NOMO-1 treated with dmso at 0.1 percent for 144 hours (cell line): ENCODE measurements around the gene BYSL.
A peak's percentile ranks its signal among the peaks of the same experiment; 100 is the strongest.
"Not testable (repeated sequence)": the region's sequence is repeated elsewhere in the genome, so short reads cannot be mapped to it uniquely, and the experiment has no call there.

Experiments used
- DNase-seq: peaks from one replicate; lab custom pipeline; 2025; ENCODE audit not compliant: unreplicated experiment; lab: John Stamatoyannopoulos, UW

The BYSL gene

DNA sequence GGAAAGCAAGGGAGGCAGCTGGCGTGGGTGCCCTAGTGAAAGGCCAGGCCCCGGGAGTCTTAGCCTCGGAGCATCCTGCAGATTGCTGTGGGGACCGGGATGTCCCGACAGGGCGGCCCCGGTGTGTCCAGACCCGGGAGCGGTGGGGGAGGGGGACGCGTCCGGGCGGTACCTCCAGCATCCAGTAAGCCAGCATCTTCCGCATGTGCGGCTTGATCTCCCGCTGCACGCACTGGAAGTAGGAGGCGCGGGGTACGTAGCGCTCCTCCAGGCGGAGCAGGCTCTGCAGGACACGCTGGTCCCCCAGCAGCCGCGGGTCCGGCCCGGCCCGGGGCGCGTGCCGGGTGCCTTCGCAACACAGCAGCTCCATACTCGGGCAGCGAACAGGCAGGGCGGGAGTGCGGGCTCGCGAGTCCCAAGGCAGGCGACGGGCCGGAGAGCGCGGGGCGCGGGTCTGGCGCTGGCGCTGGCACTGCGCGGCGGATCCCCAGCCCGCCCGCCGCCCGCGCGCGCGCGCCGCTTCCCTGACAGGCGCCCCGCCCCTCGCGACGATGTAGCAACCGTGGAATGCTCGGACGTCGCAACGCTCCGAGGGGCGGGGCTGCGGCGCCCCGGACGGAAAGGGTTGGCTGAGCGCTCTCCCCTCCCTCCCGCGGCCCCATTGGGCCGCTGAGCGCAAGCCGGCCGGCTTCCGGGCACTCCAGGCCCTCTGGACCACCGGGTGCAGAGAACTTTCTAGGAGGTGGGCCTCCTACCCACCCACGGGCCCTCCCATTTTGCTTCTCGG lies 20.2 kb downstream of the BYSL start, which contains the start of gene CCND3:
Gene CCND3, minus strand, starts transcription at position 529 of the 787 bp plus-strand sequence. Its CDS starts 159 bp downstream, at position 370.
- peak; percentile 86 for DNase-seq

- DNase-seq, result no peak
Observed at GRCh38 chr6:41942067-41942851, 21.0 kb downstream of the BYSL start.

- not testable (repeated sequence) for DNase-seq
Observed at GRCh38 chr6:41942882-41943281, 21.6 kb downstream of the BYSL start.

- no peak for DNase-seq
Observed at GRCh38 chr6:41943456-41943855, 22.2 kb downstream of the BYSL start.

DNA sequence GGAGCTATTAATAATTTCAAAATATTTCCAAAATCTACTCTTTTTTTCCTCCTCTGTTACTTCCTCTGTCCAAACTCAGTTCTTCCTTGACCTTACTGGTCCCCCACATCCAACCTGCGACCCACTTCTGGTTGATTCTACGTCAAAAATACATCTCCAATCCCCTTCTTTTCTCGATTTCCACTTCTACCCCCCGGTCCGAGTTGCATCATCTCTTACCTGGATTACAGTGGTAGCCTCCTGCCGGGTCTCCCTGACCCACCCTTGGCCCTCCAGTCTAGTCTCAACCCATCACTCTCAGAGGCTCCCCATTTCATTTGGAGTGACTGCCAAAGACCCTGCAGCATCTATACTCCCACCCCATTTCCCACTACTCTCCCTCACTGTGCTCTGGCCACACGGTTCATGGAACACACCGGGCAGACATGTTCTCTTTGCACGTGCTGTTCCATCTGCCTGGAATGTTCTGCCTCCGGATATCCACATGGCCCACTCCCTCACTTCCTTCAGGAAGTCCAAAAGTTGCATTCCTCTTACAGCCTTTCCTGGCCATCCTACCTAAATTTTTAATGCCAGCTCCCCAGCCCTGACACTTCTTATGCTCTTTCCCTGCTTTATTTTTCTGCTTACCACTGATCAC lies 26.4 kb downstream of the BYSL start:
- no peak for DNase-seq

DNA sequence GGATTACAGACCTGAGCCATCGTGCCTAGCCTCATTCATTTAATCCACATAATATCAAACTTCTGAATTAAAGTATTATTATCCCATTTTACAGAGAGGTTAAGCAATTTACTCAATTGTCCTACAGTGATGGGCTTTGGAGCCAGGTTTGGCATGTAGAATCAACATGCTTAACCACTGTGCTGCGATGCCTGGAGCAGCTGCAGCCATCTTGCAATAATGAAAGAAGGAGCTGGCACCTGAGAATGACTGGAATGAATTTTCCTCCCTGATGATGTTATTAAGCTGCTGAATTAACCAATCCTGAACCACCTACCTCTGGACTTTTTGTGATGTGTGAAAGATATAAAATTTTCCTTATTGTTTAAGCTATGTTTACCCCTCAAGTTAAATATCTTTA lies 33.4 kb downstream of the BYSL start:
- no peak for DNase-seq

- no peak for DNase-seq
Observed at GRCh38 chr6:41955412-41955811, 34.1 kb downstream of the BYSL start.

GRCh38 chr6:41957117-41957516 lies 35.8 kb downstream of the BYSL start:
- DNase-seq, result no peak

DNA sequence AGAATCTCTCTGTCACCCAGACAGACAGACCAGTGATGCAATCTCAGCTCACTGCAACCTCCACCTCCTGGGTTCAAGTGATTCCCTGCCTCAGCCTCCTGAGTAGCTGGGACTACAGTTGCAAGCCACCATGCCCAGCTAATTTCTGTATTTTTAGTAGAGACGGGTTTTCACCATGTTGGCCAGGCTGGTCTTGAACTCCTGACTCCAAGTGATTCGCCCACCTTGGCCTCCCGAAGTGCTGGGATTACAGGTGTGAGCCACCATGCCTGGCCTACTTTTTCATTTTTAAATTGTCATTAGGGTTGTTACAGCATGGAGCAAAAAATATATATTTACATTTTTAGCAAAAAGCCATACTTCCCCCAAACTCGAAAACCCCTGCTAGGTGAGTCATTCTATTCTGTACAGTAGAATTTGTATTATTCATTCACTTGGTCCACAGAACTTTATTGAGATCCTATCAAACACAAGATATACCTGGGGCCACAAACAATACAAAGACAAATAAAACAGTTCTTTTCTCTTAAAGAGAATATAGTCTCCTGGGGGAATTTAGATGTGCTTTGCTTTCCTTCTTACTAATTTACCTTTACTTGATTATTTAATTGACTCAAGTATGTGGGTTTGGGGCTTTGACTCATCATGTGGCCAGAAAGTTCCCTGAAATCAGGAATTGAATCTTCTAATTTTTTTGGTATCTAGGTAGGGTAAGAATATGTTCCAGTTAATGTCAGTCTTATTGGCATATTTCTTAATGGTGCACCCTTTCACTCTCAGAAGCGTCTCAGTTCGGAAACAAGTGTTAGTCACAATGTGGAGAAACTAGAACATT lies 36.9 kb downstream of the BYSL start:
- no peak for DNase-seq

DNA sequence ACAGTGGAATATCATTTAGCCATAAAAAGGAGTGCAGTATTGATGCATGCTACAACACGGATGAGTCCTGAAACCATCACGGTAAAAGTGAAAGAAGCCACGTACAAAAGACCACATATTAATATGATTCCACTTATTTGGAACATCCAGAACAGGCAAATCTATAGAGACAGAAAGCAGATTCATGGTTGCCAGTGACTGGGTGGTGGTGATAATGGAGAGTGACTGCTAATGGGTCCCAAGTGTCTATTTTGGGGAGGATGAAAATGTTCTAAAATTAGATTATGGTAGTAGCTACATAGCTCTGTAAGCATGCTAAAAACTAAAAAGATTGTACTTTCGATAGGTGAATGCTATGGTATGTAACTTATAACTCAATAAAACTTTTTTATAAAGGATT lies 38.7 kb downstream of the BYSL start:
- no peak for DNase-seq

- no peak for DNase-seq
Observed at GRCh38 chr6:41963371-41963770, 42.1 kb downstream of the BYSL start.

DNA sequence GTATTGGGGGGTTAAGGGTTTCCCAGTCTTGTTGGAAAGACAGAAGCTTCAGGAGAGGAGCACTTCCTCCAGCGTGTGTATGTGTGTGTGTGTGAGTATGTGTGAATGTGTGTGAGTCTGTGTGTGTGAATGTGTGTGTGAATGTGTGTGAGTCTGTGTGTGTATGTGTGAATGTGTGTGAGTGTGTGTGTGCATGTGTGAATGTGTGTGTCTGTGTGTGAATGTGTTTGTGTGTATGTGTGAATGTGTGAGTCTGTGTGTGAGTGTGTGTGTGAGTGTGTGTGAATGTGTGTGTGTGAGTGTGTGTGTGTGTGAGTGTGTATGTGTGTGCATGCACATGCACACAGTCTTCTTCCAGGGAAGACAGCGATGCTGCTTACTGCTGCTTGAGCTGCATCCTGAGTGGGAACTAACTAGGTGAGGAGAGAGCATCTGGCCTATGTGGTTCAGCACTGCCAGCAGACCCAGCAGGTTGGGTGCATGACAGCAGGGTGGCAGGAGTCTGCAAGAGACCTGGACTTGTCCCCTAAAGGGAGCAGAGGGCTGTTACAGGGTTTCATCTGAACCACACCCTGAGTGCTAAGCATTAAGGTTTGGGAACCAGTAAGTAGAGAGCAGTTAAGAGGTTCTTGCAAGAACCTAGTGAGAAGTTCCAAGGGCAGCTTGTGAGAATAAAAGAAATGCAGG lies 43.0 kb downstream of the BYSL start:
- no peak for DNase-seq

DNA sequence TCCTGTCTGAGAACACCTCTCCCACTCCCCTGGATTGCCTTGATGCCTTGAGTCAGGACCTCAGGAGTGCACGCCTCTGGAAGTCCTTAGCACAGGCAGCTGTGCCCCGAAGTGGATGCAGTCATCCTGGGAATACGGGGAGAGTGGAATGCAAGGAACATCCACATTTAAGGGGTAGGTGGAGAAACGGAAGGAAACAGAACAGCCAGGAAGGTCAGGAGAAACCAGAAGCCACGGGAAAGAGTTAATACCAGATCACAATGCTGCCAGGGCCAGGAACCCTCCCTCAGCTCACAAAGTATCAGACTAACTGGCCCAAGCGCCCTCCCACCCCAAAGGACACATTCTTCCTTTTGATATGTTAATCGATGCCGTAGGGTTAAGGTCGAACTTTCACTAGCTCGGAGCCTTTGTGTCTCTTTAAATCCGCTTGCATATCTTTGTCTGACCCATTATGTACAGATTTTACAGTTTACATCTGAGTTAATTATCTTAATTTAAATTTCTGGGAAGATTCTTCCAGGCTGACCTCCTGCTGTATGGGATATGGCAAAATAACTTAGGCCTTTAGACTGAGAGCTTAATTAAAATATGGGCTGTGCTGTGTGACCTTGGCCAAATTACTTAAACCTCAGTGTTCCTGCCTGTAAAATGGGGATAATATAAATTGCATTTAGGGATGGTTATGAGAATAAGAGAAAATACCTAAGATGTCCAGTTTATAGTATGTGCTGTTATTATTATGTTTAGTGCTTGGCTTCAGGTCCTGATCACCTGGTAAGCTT lies 44.3 kb downstream of the BYSL start:
- no peak for DNase-seq

DNA sequence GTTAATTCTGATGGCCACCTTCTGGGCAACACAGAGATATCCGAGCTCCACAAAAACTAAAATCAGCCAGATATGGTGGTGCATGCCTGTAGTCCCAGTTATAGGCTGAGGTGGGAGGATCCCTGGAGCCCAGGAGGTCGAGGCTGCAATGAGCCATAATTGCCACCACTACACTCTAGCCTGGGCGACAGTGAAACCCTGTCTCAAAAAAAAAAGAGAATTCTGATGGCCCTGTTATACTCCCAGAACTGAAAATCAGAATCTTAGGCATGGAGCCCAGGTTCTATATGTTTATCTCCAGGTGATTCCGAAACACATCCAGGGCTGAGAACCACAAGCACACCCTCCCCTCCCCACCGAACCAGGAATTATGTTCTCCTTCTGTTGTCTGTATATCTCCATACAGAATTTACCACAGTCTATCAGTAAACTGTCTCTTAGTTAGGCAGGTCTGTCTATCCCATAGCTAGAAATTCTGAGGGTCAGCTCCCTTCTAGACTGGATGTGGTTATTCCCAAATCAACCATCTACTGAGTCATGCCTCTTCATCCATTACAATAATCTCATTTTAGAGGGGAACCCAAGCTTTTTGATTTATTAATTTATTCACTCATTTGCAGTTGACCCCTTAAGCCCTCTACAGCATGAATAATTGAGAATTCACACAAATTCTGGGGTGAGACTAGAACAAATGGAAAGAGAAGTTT lies 45.1 kb downstream of the BYSL start:
- DNase-seq, result no peak

GRCh38 chr6:41966961-41967311 lies 45.6 kb downstream of the BYSL start:
- DNase-seq, result no peak

- no peak for DNase-seq
Observed at GRCh38 chr6:41967312-41968287, 46.3 kb downstream of the BYSL start.

- peak; percentile 34 for DNase-seq
Observed at GRCh38 chr6:41970436-41970846, 49.1 kb downstream of the BYSL start.

DNA sequence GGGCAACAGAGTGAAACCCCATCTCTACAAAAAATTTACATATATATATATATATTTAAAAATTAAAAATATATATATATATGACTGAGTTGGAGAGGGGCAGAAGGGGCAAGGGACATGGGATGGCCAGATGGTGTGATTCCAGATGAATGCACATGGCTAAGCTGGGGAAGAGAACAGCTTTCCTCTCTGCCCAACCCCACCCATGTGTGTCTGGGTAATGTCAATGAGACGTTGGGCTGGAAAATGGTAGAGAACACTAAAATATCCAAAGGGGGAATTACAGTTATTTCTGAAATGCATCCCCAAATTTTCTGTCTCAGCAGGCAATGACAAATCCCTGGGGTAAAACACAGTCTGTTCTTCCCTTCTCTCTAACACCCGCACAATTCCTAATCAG lies 51.5 kb downstream of the BYSL start:
- DNase-seq, result no peak
